SU-DHL-6 (cell line): ENCODE data around the gene SLC6A7.

Source experiments
- H2AFZ ChIP-seq: fragments of 200-600 bp; sonication (generic); 2 replicates; pipeline ENCODE4 v1.6.1; 2014; ENCODE audit warnings: low read depth, mild to moderate bottlenecking, moderate library complexity, mixed read lengths, antibody characterized with exemption, low read length; ENCODE audit not compliant: severe bottlenecking
- H3F3A ChIP-seq: fragments of 200-600 bp; shearing (Covaris generic); 2 replicates; pipeline ENCODE4 v1.6.0; 2016; ENCODE audit warnings: antibody characterized with exemption, mild to moderate bottlenecking; ENCODE audit not compliant: insufficient read depth
- H3K27ac ChIP-seq: fragments of 200-600 bp; sonication (generic); 2 replicates; pipeline ENCODE4 v1.5.1; 2016; ENCODE audit warnings: low read depth, mild to moderate bottlenecking, low read length, moderate library complexity, mixed read lengths
- H3K27me3 ChIP-seq: fragments of 200-600 bp; sonication (generic), shearing (Covaris generic); 2 replicates; pipeline ENCODE4 v1.6.0; 2014; ENCODE audit warnings: mild to moderate bottlenecking, low read length
- H3K36me3 ChIP-seq: fragments of 200-600 bp; sonication (generic); 2 replicates; pipeline ENCODE4 v1.6.1; 2014; ENCODE audit warnings: mild to moderate bottlenecking, low read length, mixed read lengths
- H3K4me2 ChIP-seq: fragments of 300-600, 200-600 bp; shearing (Covaris generic), sonication (generic); 2 replicates; pipeline ENCODE4 v1.6.0; 2014; ENCODE audit warnings: low read length, low read depth, mild to moderate bottlenecking; ENCODE audit not compliant: poor library complexity, severe bottlenecking
- H3K4me3 ChIP-seq: fragments of 200-600 bp; sonication (generic); 2 replicates; pipeline ENCODE4 v1.5.1; 2014; ENCODE audit warnings: antibody characterized with exemption, low read length, mild to moderate bottlenecking, mixed read lengths; ENCODE audit not compliant: insufficient read depth, poor library complexity, severe bottlenecking
- H3K79me2 ChIP-seq: fragments of 200-600 bp; sonication (generic); 2 replicates; pipeline ENCODE4 v1.6.1; 2014; ENCODE audit warnings: mild to moderate bottlenecking, low read length, moderate library complexity; ENCODE audit not compliant: insufficient read depth
- H3K9ac ChIP-seq: fragments of 200-600 bp; sonication (generic); 2 replicates; pipeline ENCODE4 v1.7.0; 2014; ENCODE audit warnings: mild to moderate bottlenecking, low read length
- H3K9me2 ChIP-seq: fragments of 200-600 bp; sonication (generic); replicated peaks from 2 replicates; pipeline ENCODE4 v1.6.1; 2014; ENCODE audit warnings: low read length; ENCODE audit not compliant: insufficient read depth
- H3K9me3 ChIP-seq: fragments of 200-600 bp; sonication (generic); 2 replicates; pipeline ENCODE4 v1.6.1; 2014; ENCODE audit warnings: low read length, mixed read lengths; ENCODE audit not compliant: insufficient read depth
- H4K20me1 ChIP-seq: fragments of 200-600 bp; sonication (generic); 2 replicates; pipeline ENCODE4 v1.6.1; 2014; ENCODE audit warnings: low read depth, mild to moderate bottlenecking, antibody characterized with exemption, low read length, moderate library complexity, mixed read lengths
- CTCF ChIP-seq: fragments of 200-600 bp; sonication (generic); IDR thresholded peaks from one replicate; pipeline ENCODE4 v1.5.1; 2017; ENCODE audit warnings: antibody characterized with exemption, mild to moderate bottlenecking, low read length, moderate library complexity; ENCODE audit not compliant: insufficient read depth, poor library complexity, severe bottlenecking
- EZH2phosphoT487 ChIP-seq: fragments of 200-600 bp; sonication (generic), shearing (Covaris generic); conservative IDR thresholded peaks from 2 replicates; pipeline ENCODE4 v1.6.1; 2018; ENCODE audit warnings: mild to moderate bottlenecking, antibody characterized with exemption, low read length, moderate library complexity, mixed read lengths

Gene SLC6A7

GRCh38 chr5:150195736-150196485 lies 6.0 kb downstream of the SLC6A7 start:
- Histone ChIP-seq H3K27me3 (no peaks in the 10 kb centered on the region), H4K20me1 (no peaks in the 10 kb centered on the region), H3K9me3 (no peaks in the 10 kb centered on the region), H3K9me2 (no peaks in the 10 kb centered on the region), H3K79me2 (no peaks in the 10 kb centered on the region), H3K4me3 (no peak overlapping the region), H3F3A (no peaks in the 10 kb centered on the region), H3K36me3 (no peaks in the 10 kb centered on the region), H3K4me2 (no peak overlapping the region), H3K9ac (no peak overlapping the region), H3K27ac (no peak overlapping the region), H2AFZ (no peak overlapping the region)
- no peak for TF ChIP-seq CTCF

- H4K20me1 ChIP-seq = no peaks in the 10 kb centered on the region
- H2AFZ ChIP-seq = no peak overlapping the region
- no peaks in the 10 kb centered on the region for H3K9me2 ChIP-seq
- no peaks in the 10 kb centered on the region for H3F3A ChIP-seq
- no peak overlapping the region for H3K4me3 ChIP-seq
- no peak overlapping the region for H3K9ac ChIP-seq
- no peaks in the 10 kb centered on the region for H3K79me2 ChIP-seq
- H3K9me3 ChIP-seq = no peaks in the 10 kb centered on the region
- H3K27me3 ChIP-seq = no peaks in the 10 kb centered on the region
- no peak overlapping the region for H3K27ac ChIP-seq
- H3K4me2 ChIP-seq = no peak overlapping the region
- no peaks in the 10 kb centered on the region for H3K36me3 ChIP-seq
- no peak for TF ChIP-seq CTCF
- no peak for TF ChIP-seq EZH2phosphoT487
These were observed 6.7 kb downstream of the SLC6A7 start for GRCh38 chr5:150196514-150196913.

- no peaks in the 10 kb centered on the region for H3F3A ChIP-seq
- H3K36me3 ChIP-seq = no peaks in the 10 kb centered on the region
- no peaks in the 10 kb centered on the region for H3K9me2 ChIP-seq
- no peaks in the 10 kb centered on the region for H3K9me3 ChIP-seq
- H3K27ac ChIP-seq = no peak overlapping the region
- H3K9ac ChIP-seq = no peak overlapping the region
- no peaks in the 10 kb centered on the region for H3K27me3 ChIP-seq
- no peaks in the 10 kb centered on the region for H3K79me2 ChIP-seq
- no peak for TF ChIP-seq CTCF
- no peak for TF ChIP-seq EZH2phosphoT487
- no peak overlapping the region for H3K4me3 ChIP-seq
- no peaks in the 10 kb centered on the region for H4K20me1 ChIP-seq
- no peak overlapping the region for H2AFZ ChIP-seq
- no peak overlapping the region for H3K4me2 ChIP-seq
These were observed 7.1 kb downstream of the SLC6A7 start for GRCh38 chr5:150196986-150197385.
